Measurements from ENCODE around the gene SRY.
"Not testable (repeated sequence)": the region's sequence is repeated elsewhere in the genome, so short reads cannot be mapped to it uniquely, and the experiment has no call there.

The SRY gene

DNA sequence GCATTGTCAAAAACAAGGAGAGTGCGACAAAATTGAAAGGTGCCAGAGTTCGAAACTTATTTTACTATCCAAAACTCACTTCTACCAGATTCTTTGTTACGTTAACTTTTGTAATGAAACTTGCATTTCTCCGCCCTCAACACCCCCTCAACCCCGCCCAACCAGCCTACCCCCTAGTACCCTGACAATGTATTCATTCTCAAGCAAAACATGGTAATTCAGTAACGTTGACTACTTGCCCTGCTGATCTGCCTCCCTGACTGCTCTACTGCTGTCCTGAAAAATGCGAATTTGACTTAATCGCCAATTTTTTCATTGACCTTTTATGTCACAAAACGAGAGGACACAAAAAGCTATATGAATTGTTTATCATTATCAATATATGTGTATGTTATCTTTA lies at the start of gene SRY:
Gene SRY, minus strand, starts transcription at position 83 of the 400 bp plus-strand sequence. Its CDS starts 79 bp downstream, at position 4.
- Mint-ChIP-seq H3K4me1 (ENCODE audit: low read depth) (peaks cover 9% of the 10 kb centered on the region), H3K27ac (no peak within 1 kb of the TSS), H3K9me3 (no peaks in the 10 kb centered on the region), H3K4me3 (peak within 1 kb of the TSS; percentile 55), H3K27me3 (peaks cover 46% of the 10 kb centered on the region), H3K36me3 (ENCODE audit: low read depth) (peaks cover 3% of the 10 kb centered on the region)

DNA sequence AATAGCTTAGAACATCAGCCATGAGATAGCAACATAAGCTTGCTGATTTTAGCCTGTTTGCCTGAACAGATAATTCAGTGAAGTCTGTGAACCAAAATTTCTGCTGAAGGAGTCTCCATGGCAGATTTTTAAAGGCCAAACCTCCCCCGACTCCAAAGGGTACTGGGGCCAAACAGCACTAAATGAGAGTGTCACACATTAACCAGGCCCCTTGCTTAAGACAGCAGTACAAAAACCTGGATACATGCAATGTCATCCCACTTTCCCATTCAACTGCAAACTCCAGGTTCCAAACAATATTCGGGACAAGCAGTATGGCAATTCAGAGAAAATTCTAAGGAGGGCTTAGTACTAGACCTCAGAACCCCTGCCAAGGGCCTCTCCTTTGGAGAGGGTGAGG lies 49.6 kb upstream of the SRY start:
- no peak overlapping the region for H3K27ac Mint-ChIP-seq
- H3K4me3 Mint-ChIP-seq, result no peak overlapping the region
- H3K9me3 Mint-ChIP-seq, result no peaks in the 10 kb centered on the region
- peaks cover 7% of the 10 kb centered on the region for H3K4me1 Mint-ChIP-seq (ENCODE audit: low read depth)
- H3K27me3 Mint-ChIP-seq, result peaks cover 21% of the 10 kb centered on the region
- H3K36me3 Mint-ChIP-seq (ENCODE audit: low read depth), result peaks cover 8% of the 10 kb centered on the region

DNA sequence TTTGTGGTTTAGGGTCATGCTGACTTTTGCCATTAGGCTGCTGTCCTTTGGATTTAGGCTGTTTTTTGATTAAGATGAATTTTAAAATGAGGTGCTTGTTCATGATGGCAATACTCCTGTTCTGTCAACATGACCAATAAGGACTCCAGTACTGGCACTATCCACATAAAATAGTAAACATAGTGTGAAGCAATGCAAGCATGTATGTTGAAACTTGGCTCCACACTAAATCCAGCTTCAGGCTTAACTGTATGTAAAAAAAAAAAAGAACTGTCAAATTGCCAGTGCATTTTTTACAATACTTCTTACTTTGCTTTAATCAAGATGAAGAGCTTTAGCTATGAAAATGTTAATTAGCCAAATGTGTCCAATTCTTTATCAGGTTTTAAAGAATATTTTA lies 47.7 kb upstream of the SRY start:
- Mint-ChIP-seq H3K27me3 (peaks cover 33% of the 10 kb centered on the region), H3K27ac (no peak overlapping the region), H3K36me3 (ENCODE audit: low read depth) (no peaks in the 10 kb centered on the region), H3K4me1 (ENCODE audit: low read depth) (no peaks in the 10 kb centered on the region), H3K9me3 (no peaks in the 10 kb centered on the region), H3K4me3 (no peak overlapping the region)

DNA sequence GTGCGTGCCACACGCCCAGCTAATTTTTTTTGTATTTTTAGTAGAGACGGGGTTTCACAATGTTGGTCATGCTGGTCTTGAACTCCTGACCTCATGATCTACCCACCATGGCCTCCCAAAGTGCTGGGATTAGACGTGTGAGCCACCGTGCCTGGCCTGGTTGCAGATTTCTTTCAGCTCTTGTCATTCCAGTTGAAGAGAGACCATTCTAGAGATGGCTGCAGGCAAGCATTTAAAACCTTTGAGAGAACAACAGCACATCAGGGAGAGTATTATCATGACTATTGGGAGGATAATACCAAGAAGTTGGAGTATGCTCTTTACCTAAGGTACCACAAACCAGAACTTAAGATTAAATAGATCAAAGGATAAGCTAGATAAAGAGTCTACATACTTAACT lies 41.0 kb upstream of the SRY start:
- no peaks in the 10 kb centered on the region for H3K4me1 Mint-ChIP-seq (ENCODE audit: low read depth)
- H3K4me3 Mint-ChIP-seq, result no peak overlapping the region
- H3K9me3 Mint-ChIP-seq, result no peaks in the 10 kb centered on the region
- H3K27me3 Mint-ChIP-seq, result peaks cover 32% of the 10 kb centered on the region
- H3K36me3 Mint-ChIP-seq (ENCODE audit: low read depth), result no peaks in the 10 kb centered on the region
- no peak overlapping the region for H3K27ac Mint-ChIP-seq

DNA sequence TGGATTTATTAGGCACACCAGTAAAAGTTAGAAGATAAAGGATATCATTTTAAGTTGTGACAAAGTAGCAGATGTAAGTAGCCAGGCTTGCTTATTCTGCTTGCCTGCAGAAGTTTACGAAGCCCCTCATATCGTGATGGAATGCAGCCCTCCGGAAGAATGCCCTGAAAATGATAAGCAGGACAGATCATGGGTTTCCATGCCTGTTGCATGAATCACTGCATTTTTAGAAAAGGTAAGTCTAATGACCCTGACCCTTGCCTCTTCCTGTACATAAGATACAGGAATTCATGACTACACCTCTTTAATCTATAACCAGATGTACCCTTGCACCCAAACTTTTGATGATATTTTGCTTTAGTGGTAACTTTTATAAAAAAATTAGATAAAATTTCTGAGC lies 37.0 kb upstream of the SRY start:
- Mint-ChIP-seq H3K4me3 (no peak overlapping the region), H3K27ac (no peak overlapping the region), H3K27me3 (peaks cover 17% of the 10 kb centered on the region)

DNA sequence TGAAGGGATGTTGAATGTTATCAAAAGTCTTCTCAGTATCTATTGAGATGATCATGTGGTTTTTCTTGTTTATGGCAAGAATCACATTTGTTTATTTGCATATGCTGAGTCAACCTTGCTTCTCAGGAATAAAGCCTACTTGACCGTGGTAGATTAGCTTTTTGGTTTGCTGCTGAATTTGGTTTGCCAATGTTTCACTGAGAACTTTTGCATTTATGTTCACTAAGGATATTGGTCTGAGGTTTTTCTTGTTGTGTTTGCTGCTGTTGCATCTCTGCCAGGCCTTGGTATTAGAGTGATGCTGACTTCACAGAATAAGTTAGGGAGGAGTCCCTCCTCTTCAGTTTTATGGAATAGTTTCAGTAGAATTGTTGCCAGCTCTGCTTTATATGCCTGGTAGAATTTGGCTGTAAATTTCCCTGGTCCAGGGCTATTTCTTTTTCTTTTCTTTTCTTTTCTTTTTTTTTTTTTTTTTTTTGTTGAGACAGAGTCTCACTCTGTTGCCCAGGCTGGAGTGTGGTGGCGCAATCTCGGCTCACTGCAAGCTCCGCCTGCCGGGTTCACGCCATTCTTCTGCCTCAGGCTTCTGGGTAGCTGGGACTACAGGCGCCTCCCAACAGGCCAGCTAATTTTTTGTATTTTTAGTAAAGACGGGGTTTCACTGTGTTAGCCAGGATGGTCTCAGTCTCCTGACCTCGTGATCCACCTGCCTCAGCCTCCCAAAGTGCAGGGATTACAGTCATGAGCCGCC lies 29.8 kb upstream of the SRY start:
- H3K9me3 Mint-ChIP-seq; H3K27ac Mint-ChIP-seq; H3K36me3 Mint-ChIP-seq (ENCODE audit: low read depth); H3K4me1 Mint-ChIP-seq (ENCODE audit: low read depth); H3K4me3 Mint-ChIP-seq: not testable (repeated sequence)
- peaks cover 16% of the 10 kb centered on the region for H3K27me3 Mint-ChIP-seq

More for the DNA sequence above, 37.0 kb upstream of the SRY start:
- H3K36me3 Mint-ChIP-seq (ENCODE audit: low read depth), result no peaks in the 10 kb centered on the region
- no peaks in the 10 kb centered on the region for H3K4me1 Mint-ChIP-seq (ENCODE audit: low read depth)
- H3K9me3 Mint-ChIP-seq, result no peaks in the 10 kb centered on the region

DNA sequence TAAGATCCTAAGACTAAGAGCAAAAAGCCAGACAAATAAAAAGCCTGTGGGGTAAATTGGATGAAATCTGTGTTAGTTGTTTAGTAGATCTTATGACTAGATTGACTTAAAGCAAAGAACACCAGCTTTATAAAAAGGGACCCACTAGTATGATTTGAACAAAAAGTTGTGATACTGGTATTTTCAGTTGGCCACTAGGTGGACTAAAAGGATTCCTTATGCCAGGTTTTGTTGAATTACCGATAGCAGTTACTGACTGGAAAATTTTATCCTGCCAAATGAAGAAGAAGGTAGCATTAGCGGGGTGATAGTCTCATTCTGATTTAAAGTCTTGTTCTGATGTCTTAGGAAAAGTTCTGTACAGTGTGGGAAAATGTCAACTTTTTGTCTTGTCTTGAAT lies 12.8 kb upstream of the SRY start:
- no peaks in the 10 kb centered on the region for H3K36me3 Mint-ChIP-seq (ENCODE audit: low read depth)
- no peaks in the 10 kb centered on the region for H3K4me1 Mint-ChIP-seq (ENCODE audit: low read depth)
- H3K27ac Mint-ChIP-seq, result no peak overlapping the region
- no peak overlapping the region for H3K4me3 Mint-ChIP-seq
- H3K9me3 Mint-ChIP-seq, result no peaks in the 10 kb centered on the region
- H3K27me3 Mint-ChIP-seq, result peaks cover 6% of the 10 kb centered on the region

DNA sequence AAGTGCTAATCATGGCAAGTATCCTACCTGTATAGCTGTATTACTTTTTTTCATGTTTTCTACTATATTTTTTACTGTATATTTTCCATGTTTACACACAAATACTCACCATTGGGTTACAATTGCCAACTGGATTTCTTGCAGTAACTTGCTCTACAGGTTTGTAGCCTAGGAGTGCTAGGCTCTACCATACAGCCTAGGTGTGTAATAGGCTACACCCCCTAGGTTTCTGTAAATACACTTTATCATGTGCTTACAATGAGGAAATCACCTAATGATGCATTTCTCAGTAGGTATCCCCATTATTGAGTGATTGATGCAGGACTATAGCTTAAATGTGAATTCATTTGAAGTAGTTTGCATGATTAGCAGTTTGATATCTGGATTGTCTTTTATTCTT lies 10.5 kb upstream of the SRY start:
- Mint-ChIP-seq H3K4me3 (no peak overlapping the region), H3K4me1 (ENCODE audit: low read depth) (no peaks in the 10 kb centered on the region), H3K27ac (no peak overlapping the region), H3K27me3 (peaks cover 6% of the 10 kb centered on the region), H3K36me3 (ENCODE audit: low read depth) (no peaks in the 10 kb centered on the region), H3K9me3 (no peaks in the 10 kb centered on the region)

DNA sequence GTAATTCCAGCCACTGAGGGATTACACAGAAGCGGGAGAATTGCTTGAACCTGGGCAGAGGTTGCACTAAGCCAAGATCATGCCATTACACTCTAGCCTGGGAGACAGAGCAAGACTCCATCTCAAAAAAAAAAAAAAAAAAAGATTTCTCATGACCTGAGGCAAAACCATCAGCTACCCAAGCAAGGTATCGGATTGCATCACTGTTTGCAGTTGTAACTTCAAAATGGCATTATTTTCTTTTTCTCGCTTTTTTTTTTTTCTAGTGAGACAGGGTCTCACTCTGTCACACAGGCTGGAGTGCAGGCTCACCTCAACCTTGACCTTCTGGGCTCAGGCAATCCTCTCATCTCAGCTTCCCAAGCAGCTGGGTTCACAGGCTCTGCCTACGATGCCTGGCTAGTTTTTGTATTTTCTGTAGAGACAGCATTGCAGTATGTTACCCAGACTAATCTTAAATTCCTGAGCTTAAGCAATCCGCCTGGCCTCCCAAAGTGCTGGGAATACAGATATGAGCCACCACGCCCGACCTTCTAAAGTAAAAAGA lies 9.6 kb upstream of the SRY start:
- H3K27me3 Mint-ChIP-seq, result peaks cover 6% of the 10 kb centered on the region

DNA sequence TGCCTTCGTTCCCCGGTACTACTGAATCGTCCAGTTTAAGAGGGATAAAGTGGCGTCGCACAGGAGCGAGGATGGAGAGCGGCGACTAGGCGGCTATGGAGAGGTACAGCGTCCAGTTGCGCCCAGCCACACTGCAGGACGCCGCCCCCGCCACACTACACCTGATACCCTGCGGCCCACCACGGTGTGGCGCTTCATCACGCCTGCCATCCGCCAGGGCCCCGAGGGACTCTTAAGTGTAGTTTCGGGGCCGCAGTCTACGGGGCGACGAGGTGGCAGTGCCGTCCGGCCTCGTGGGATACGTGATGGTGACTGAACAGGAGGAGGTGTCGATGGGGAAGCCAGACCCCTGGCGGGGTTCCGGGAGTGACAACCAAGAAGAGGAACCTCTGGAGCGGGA lies 2.3 kb upstream of the SRY start:
- peaks cover 3% of the 10 kb centered on the region for H3K36me3 Mint-ChIP-seq (ENCODE audit: low read depth)
- peaks cover 52% of the 10 kb centered on the region for H3K27me3 Mint-ChIP-seq
- H3K27ac Mint-ChIP-seq, result no peak overlapping the region
- no peak overlapping the region for H3K4me3 Mint-ChIP-seq
- H3K9me3 Mint-ChIP-seq, result no peaks in the 10 kb centered on the region
- peaks cover 9% of the 10 kb centered on the region for H3K4me1 Mint-ChIP-seq (ENCODE audit: low read depth)

More for the DNA sequence above, 9.6 kb upstream of the SRY start:
- no peak overlapping the region for H3K27ac Mint-ChIP-seq
- no peaks in the 10 kb centered on the region for H3K4me1 Mint-ChIP-seq (ENCODE audit: low read depth)
- no peaks in the 10 kb centered on the region for H3K36me3 Mint-ChIP-seq (ENCODE audit: low read depth)
- H3K4me3 Mint-ChIP-seq, result no peak overlapping the region
- H3K9me3 Mint-ChIP-seq, result no peaks in the 10 kb centered on the region

DNA sequence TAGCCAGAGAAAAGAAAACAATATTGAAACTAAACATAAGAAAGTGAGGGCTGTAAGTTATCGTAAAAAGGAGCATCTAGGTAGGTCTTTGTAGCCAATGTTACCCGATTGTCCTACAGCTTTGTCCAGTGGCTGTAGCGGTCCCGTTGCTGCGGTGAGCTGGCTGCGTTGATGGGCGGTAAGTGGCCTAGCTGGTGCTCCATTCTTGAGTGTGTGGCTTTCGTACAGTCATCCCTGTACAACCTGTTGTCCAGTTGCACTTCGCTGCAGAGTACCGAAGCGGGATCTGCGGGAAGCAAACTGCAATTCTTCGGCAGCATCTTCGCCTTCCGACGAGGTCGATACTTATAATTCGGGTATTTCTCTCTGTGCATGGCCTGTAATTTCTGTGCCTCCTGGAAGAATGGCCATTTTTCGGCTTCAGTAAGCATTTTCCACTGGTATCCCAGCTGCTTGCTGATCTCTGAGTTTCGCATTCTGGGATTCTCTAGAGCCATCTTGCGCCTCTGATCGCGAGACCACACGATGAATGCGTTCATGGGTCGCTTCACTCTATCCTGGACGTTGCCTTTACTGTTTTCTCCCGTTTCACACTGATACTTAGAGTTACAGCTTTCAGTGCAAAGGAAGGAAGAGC lies 488 bp downstream of the SRY start:
- peaks cover 46% of the 10 kb centered on the region for H3K27me3 Mint-ChIP-seq
- peak overlapping the region; percentile 55 for H3K4me3 Mint-ChIP-seq
- peaks cover 9% of the 10 kb centered on the region for H3K4me1 Mint-ChIP-seq (ENCODE audit: low read depth)
- peaks cover 3% of the 10 kb centered on the region for H3K36me3 Mint-ChIP-seq (ENCODE audit: low read depth)
- no peak overlapping the region for H3K27ac Mint-ChIP-seq
- no peaks in the 10 kb centered on the region for H3K9me3 Mint-ChIP-seq
